Activated CD4-positive, alpha-beta T cell treated with anti-CD3 and anti-CD28 coated beads, Interleukin-2, amount 50 U/mL, for 4 hours (primary cell): ENCODE results near the gene DIP2C.
"Not testable (repeated sequence)": the region's sequence is repeated elsewhere in the genome, so short reads cannot be mapped to it uniquely, and the experiment has no call there.

Experiments used
- DNase-seq, 2 experiments: peaks; one replicate each; pipeline ENCODE4 v3.0.0-alpha.2; 2020

Gene DIP2C

GRCh38 chr10:593421-593820, 96.0 kb downstream of the DIP2C start:
- no peak for DNase-seq

- DNase-seq = no peak
Observed at GRCh38 chr10:593016-593415, 96.5 kb downstream of the DIP2C start.

GRCh38 chr10:591646-592045, 97.8 kb downstream of the DIP2C start:
- no peak for DNase-seq

- DNase-seq = no peak
Observed at GRCh38 chr10:590721-591120, 98.7 kb downstream of the DIP2C start.

- DNase-seq = no peak
Observed at GRCh38 chr10:589961-590680, 99.3 kb downstream of the DIP2C start.

GRCh38 chr10:588246-589165, 101.0 kb downstream of the DIP2C start:
- no peak for DNase-seq

- no peak for DNase-seq
Observed at GRCh38 chr10:586716-587115, 102.8 kb downstream of the DIP2C start.

- no peak for DNase-seq
Observed at GRCh38 chr10:586151-586550, 103.3 kb downstream of the DIP2C start.

GRCh38 chr10:585502-585901, 104.0 kb downstream of the DIP2C start:
- DNase-seq = no peak

- DNase-seq = not testable (repeated sequence)
Observed at GRCh38 chr10:584497-585290, 104.8 kb downstream of the DIP2C start.

- no peak for DNase-seq
Observed at GRCh38 chr10:583433-583832, 106.0 kb downstream of the DIP2C start.

- no peak for DNase-seq
Observed at GRCh38 chr10:581776-582330, 107.6 kb downstream of the DIP2C start.

- DNase-seq = no peak
Observed at GRCh38 chr10:580778-581177, 108.7 kb downstream of the DIP2C start.

GRCh38 chr10:576130-576465, 113.4 kb downstream of the DIP2C start:
- no peak for DNase-seq

GRCh38 chr10:575402-576129, 113.9 kb downstream of the DIP2C start:
- no peak for DNase-seq

GRCh38 chr10:572696-573095, 116.8 kb downstream of the DIP2C start:
- DNase-seq = no peak

GRCh38 chr10:571688-572451, 117.6 kb downstream of the DIP2C start:
- no peak for DNase-seq

- no peak for DNase-seq
Observed at GRCh38 chr10:571166-571565, 118.3 kb downstream of the DIP2C start.

- DNase-seq = no peak
Observed at GRCh38 chr10:570628-571163, 118.8 kb downstream of the DIP2C start.

GRCh38 chr10:569961-570627, 119.4 kb downstream of the DIP2C start:
- DNase-seq = no peak

- DNase-seq = no peak
Observed at GRCh38 chr10:568848-569247, 120.6 kb downstream of the DIP2C start.
